Transverse colon (tissue), 4 donors: Measurements from ENCODE around the gene MKRN2.

Source experiments
- POLR2A ChIP-seq: fragments of 450-650 bp; IDR thresholded peaks from one replicate; pipeline ENCODE4 v1.6.1; 2016; ENCODE audit warnings: antibody characterized with exemption, mild to moderate bottlenecking, moderate library complexity
- POLR2AphosphoS5 ChIP-seq, 3 donors: sonication (generic); formaldehyde crosslinking; IDR thresholded peaks; one replicate each; pipeline ENCODE4 v1.6.1; 2016; ENCODE audit warnings: antibody characterized with exemption in 3 of 3
- TF ChIP-seq, protein P1 (sequence below), 5 experiments: fragments of 200-600 bp in 3 of 5; fragments of 450-650 bp in 2 of 5; sonication (generic) in 3 of 5; IDR thresholded peaks; 1 replicate in 2 of 5; 2 replicates in 3 of 5; pipeline ENCODE4 v1.5.1; 2016 to 2017; ENCODE audit warnings: antibody characterized with exemption in 5 of 5, inconsistent platforms in 3 of 5, mild to moderate bottlenecking in 2 of 5, moderate library complexity in 1 of 5

DNA sequence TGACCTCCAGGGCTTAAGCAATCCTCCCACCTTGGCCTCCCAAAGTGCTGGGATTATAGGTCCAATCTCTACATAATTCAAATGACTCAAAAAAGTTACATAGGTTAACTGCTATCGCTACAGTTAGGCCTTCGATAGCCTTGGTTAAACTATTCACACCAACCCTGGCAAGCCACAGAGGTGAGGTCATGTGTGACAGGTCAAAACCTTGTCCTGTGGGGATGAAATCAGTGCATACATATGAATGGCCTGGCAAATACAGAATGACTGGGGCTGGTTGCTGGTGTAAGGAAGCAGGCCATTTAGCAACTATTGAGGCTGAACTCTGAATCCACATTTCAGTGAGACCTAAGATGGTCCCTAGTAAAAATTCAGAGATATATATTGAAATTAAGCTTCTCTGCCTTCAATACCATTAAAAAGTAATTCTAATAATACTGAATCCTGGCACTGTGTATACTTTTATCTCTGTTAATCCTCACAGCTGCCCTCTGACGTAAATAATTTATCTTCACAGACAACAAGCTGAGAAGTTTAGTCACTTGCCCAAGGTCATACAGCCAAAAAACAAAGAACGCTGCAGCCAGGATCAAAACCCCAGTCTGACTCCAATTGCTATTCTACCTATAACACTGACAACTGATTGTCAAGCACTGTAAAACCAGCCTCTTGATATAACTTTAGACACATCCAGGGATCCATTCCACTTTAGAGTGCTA, 35.3 kb downstream of the MKRN2 start:
- TF ChIP-seq, protein P1, sequence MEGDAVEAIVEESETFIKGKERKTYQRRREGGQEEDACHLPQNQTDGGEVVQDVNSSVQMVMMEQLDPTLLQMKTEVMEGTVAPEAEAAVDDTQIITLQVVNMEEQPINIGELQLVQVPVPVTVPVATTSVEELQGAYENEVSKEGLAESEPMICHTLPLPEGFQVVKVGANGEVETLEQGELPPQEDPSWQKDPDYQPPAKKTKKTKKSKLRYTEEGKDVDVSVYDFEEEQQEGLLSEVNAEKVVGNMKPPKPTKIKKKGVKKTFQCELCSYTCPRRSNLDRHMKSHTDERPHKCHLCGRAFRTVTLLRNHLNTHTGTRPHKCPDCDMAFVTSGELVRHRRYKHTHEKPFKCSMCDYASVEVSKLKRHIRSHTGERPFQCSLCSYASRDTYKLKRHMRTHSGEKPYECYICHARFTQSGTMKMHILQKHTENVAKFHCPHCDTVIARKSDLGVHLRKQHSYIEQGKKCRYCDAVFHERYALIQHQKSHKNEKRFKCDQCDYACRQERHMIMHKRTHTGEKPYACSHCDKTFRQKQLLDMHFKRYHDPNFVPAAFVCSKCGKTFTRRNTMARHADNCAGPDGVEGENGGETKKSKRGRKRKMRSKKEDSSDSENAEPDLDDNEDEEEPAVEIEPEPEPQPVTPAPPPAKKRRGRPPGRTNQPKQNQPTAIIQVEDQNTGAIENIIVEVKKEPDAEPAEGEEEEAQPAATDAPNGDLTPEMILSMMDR (IDR thresholded peaks at IDR 0.05), result no peak
- TF ChIP-seq POLR2AphosphoS5 (IDR thresholded peaks at IDR 0.05), result no peak
- no peak for TF ChIP-seq POLR2A
